Suprapubic skin (tissue), 4 donors: ENCODE results near the gene SQSTM1. TPM values are rescaled to one million over a fixed set of nuclear protein-coding genes. Genes with fewer than 3 reads are reported as not detected.
A peak's percentile ranks its signal among the peaks of the same experiment; 100 is the strongest.

ENCODE experiments used
- DNase-seq, 2 donors: peaks; one replicate each; pipeline ENCODE4 v3.0.0-alpha.2; 2019; ENCODE audit warnings: low spot score in 2 of 2
- H3K27ac ChIP-seq: fragments of 200-600 bp; sonication (generic); one replicate; pipeline ENCODE4 v1.5.1; 2019
- H3K27me3 ChIP-seq: fragments of 200-600 bp; sonication (generic); one replicate; pipeline ENCODE4 v1.5.1; 2019
- H3K36me3 ChIP-seq: fragments of 200-600 bp; sonication (generic); one replicate; pipeline ENCODE4 v1.5.1; 2019
- H3K4me1 ChIP-seq: fragments of 200-600 bp; sonication (generic); one replicate; pipeline ENCODE4 v1.5.1; 2019
- H3K4me3 ChIP-seq: fragments of 200-600 bp; sonication (generic); one replicate; pipeline ENCODE4 v1.5.1; 2019; ENCODE audit warnings: mild to moderate bottlenecking
- H3K9me3 ChIP-seq: fragments of 200-600 bp; sonication (generic); one replicate; pipeline ENCODE4 v1.5.1; 2019
- EP300 ChIP-seq: sonication (generic); formaldehyde crosslinking; IDR thresholded peaks from one replicate; pipeline ENCODE4 v1.6.1; 2017; ENCODE audit warnings: antibody characterized with exemption
- POLR2A ChIP-seq, 2 donors: fragments of 450-650 bp; IDR thresholded peaks; one replicate each; pipeline ENCODE4 v1.6.1; 2017; ENCODE audit warnings: antibody characterized with exemption in 2 of 2, mild to moderate bottlenecking in 2 of 2, moderate library complexity in 2 of 2
- POLR2AphosphoS5 ChIP-seq, 3 donors: sonication (generic); formaldehyde crosslinking; IDR thresholded peaks; one replicate each; pipeline ENCODE4 v1.6.1; 2017; ENCODE audit warnings: antibody characterized with exemption in 3 of 3
- WGBS: methylation state at CpG from one replicate; pipeline ENCODE4 v1.1.5; 2018; 5-methylcytosine and 5-hydroxymethylcytosine counted together
- total RNA-seq, 4 donors: library from RNA; depleted of rRNA; stranded (reverse); fragments of >200 nt; gene quantifications; one replicate each; pipeline ENCODE4 v1.1.0, GENCODE V29; 2016
- TF ChIP-seq, protein P1 (sequence below), 2 donors: fragments of 200-600 bp in 1 of 2; fragments of 450-650 bp in 1 of 2; sonication (generic) in 1 of 2; IDR thresholded peaks; one replicate each; pipeline ENCODE4 v1.5.1; 2016 to 2019; ENCODE audit warnings: antibody characterized with exemption in 2 of 2, mild to moderate bottlenecking in 1 of 2, moderate library complexity in 1 of 2

The SQSTM1 gene
- total RNA-seq = 100 to 1,000 TPM; 183 to 282 (median 265) TPM

DNA sequence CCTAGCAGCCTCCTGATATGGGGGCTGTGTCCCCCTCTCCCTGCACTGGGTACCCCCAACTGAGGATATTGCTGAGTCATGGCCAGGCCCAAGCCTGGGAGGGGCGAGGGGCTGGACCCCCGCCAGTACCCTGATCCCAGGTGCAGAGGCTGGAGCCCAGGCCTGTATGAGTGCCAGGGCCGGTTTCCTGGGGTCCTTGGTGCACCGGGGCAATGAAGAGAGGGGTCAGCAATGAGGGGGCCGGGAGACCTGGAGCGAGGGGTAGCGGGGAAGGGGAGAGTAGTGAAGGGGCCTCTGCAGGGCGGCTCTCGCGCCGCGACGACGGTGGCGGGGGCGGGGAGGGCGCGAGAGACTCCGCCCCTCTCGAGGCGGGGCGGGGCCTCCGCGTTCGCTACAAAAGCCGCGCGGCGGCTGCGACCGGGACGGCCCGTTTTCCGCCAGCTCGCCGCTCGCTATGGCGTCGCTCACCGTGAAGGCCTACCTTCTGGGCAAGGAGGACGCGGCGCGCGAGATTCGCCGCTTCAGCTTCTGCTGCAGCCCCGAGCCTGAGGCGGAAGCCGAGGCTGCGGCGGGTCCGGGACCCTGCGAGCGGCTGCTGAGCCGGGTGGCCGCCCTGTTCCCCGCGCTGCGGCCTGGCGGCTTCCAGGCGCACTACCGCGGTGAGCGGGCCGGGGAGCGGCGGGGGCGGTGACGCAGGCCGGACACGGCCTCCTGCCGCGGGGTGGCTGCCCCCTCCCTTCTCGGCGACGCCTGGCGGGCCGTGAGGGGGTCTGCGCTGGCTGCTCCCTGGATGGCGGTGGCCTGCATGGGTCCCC is at the start of gene SQSTM1:
Gene SQSTM1 (plus strand): TSS at position 423 of the 815 bp plus-strand sequence. CDS start 32 bp downstream, at position 455.
- peak in 1 of 2 donors; percentile 87 for DNase-seq
- Histone ChIP-seq H3K4me3 (peak within 1 kb of the TSS; percentile 98), H3K27me3 (no peaks in the 10 kb centered on the region), H3K36me3 (peaks cover 31% of the 10 kb centered on the region), H3K9me3 (no peaks in the 10 kb centered on the region), H3K4me1 (peaks cover 78% of the 10 kb centered on the region), H3K27ac (peak within 1 kb of the TSS; percentile 99)
- TF ChIP-seq POLR2AphosphoS5 (IDR thresholded peaks at IDR 0.05) = peak; percentile 97 to 98 (median 97)
- TF ChIP-seq, protein P1, sequence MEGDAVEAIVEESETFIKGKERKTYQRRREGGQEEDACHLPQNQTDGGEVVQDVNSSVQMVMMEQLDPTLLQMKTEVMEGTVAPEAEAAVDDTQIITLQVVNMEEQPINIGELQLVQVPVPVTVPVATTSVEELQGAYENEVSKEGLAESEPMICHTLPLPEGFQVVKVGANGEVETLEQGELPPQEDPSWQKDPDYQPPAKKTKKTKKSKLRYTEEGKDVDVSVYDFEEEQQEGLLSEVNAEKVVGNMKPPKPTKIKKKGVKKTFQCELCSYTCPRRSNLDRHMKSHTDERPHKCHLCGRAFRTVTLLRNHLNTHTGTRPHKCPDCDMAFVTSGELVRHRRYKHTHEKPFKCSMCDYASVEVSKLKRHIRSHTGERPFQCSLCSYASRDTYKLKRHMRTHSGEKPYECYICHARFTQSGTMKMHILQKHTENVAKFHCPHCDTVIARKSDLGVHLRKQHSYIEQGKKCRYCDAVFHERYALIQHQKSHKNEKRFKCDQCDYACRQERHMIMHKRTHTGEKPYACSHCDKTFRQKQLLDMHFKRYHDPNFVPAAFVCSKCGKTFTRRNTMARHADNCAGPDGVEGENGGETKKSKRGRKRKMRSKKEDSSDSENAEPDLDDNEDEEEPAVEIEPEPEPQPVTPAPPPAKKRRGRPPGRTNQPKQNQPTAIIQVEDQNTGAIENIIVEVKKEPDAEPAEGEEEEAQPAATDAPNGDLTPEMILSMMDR (IDR thresholded peaks at IDR 0.05) = no peak
- no peak for TF ChIP-seq EP300
- peak; percentile 97 to 99 for TF ChIP-seq POLR2A (IDR thresholded peaks at IDR 0.05)
- 0% methylated on average over 1 of the region's 81 CpGs for WGBS

DNA sequence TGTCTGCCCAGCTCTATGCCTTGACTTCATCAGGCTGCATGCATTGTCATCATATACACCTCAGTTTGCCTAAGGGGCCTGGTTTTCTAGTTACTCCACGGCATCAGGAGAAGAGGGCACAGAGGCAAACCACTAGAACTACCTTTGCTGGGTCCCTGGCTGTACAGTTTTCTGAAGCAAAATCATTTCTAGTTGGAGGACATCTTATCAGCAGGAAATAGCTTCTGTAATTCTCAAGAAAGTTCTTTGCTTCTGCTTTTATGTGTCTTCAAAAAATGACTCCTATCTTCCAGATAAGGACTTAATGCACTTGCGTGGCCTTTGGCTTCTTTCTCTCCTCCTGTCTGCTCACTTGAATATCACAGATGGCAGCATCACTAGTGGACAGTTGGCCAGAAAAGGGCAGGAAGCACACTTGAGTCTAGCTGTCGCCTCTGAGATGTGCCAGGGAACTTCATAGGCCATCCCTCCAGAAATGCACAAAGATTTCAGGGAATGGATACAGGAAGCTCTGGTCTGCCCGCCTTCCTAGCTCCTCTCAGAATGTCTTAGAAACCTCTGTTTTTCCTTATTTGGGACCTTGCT is 49.3 kb upstream of the SQSTM1 start:
- WGBS = 86% methylated on average over 4 of the region's 4 CpGs
- no peak overlapping the region for H3K27ac ChIP-seq
- no peak for TF ChIP-seq POLR2A (IDR thresholded peaks at IDR 0.05)
- TF ChIP-seq POLR2AphosphoS5 (IDR thresholded peaks at IDR 0.05) = no peak
- TF ChIP-seq, protein P1 (IDR thresholded peaks at IDR 0.05) = no peak
- TF ChIP-seq EP300 = no peak
- no peaks in the 10 kb centered on the region for H3K27me3 ChIP-seq
- DNase-seq = no peak
- H3K9me3 ChIP-seq = no peaks in the 10 kb centered on the region
- H3K4me3 ChIP-seq = no peak overlapping the region
- peaks cover 8% of the 10 kb centered on the region for H3K4me1 ChIP-seq
- H3K36me3 ChIP-seq = peaks cover 82% of the 10 kb centered on the region

DNA sequence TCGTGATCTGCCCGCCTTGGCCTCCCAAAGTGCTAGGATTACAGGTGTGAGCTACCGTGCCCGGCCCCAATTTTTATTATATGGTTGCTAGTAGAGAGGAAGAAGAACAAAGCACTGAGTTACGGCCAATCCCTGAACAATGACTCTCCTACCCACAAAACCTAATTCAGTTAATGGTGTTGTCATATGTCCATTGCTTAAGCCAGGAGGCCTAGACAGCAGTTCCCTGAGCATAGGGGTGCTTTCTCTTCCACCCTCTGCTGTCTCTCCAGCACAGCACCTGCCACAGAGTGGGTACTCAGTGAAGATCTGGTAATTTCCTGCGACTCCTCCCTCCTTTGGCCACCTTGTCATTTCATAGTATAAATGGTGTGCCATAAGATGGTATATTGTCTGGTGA is 48.4 kb upstream of the SQSTM1 start:
- WGBS = 89% methylated on average over 6 of the region's 6 CpGs
- no peak for DNase-seq
- TF ChIP-seq POLR2A (IDR thresholded peaks at IDR 0.05) (no peak), EP300 (no peak), POLR2AphosphoS5 (IDR thresholded peaks at IDR 0.05) (no peak)
- TF ChIP-seq, protein P1 (IDR thresholded peaks at IDR 0.05) = no peak
- H3K4me3 ChIP-seq = no peak overlapping the region
- H3K36me3 ChIP-seq = peaks cover 83% of the 10 kb centered on the region
- H3K9me3 ChIP-seq = no peaks in the 10 kb centered on the region
- H3K27ac ChIP-seq = no peak overlapping the region
- peaks cover 3% of the 10 kb centered on the region for H3K4me1 ChIP-seq
- no peaks in the 10 kb centered on the region for H3K27me3 ChIP-seq

DNA sequence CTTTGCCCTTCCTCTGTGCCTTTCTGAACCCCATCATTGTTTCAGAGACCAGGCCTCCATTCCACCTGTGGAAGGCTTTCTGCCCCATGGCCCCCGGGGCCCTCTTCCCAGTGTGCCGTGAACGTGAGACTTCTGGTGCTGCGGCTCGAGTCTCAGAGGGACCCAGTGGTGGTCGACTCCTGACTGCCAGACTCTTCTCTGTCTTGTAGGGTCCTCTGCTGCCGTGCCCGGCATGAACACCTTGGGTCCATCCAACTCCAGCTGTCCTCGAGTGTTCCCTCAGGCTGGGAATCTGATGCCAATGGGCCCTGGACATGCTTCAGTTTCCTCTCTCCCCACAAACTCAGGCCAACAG is 47.0 kb upstream of the SQSTM1 start:
- Histone ChIP-seq H3K4me1 (peaks cover 3% of the 10 kb centered on the region), H3K9me3 (no peaks in the 10 kb centered on the region), H3K27ac (no peak overlapping the region), H3K4me3 (no peak overlapping the region), H3K36me3 (peaks cover 84% of the 10 kb centered on the region), H3K27me3 (no peaks in the 10 kb centered on the region)
- no peak for DNase-seq
- 99% methylated on average over 9 of the region's 9 CpGs for WGBS
- no peak for TF ChIP-seq EP300
- TF ChIP-seq POLR2A (IDR thresholded peaks at IDR 0.05) = no peak
- TF ChIP-seq POLR2AphosphoS5 (IDR thresholded peaks at IDR 0.05) = no peak
- TF ChIP-seq, protein P1 (IDR thresholded peaks at IDR 0.05) = no peak

DNA sequence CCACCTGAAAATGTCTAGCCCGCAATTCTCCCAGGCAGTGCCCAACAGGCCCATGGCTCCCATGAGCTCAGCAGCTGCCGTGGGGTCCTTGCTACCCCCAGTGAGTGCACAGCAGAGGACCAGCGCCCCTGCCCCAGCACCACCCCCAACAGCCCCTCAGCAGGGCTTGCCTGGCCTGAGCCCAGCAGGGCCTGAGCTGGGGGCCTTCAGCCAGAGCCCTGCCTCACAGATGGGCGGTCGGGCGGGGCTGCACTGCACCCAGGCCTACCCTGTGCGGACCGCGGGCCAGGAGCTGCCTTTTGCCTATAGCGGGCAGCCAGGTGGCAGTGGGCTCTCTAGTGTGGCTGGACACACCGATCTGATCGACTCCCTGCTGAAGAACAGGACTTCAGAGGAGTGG is 46.3 kb upstream of the SQSTM1 start:
- DNase-seq = no peak
- TF ChIP-seq POLR2A (IDR thresholded peaks at IDR 0.05) = no peak
- TF ChIP-seq EP300 = no peak
- TF ChIP-seq, protein P1 (IDR thresholded peaks at IDR 0.05) = no peak
- no peak for TF ChIP-seq POLR2AphosphoS5 (IDR thresholded peaks at IDR 0.05)
- Histone ChIP-seq H3K4me3 (no peak overlapping the region), H3K27ac (no peak overlapping the region), H3K4me1 (peaks cover 3% of the 10 kb centered on the region), H3K36me3 (peaks cover 81% of the 10 kb centered on the region), H3K9me3 (no peaks in the 10 kb centered on the region), H3K27me3 (no peaks in the 10 kb centered on the region)
- WGBS = 100% methylated on average over 4 of the region's 12 CpGs
